Skeletal muscle satellite cell (primary cell): ENCODE measurements around the gene ADGRD2.

ENCODE experiments used
- H3K27me3 ChIP-seq: 2 replicates; pipeline ENCODE4 v1.7.0; 2013; ENCODE audit warnings: low read length; ENCODE audit not compliant: control insufficient read depth, insufficient read depth
- H3K36me3 ChIP-seq: 2 replicates; pipeline ENCODE4 v1.7.0; 2013; ENCODE audit warnings: mild to moderate bottlenecking, control low read depth, low read length; ENCODE audit not compliant: insufficient read depth
- H3K4me1 ChIP-seq: 2 replicates; pipeline ENCODE4 v1.7.0; 2013; ENCODE audit warnings: low read length; ENCODE audit not compliant: control insufficient read depth, insufficient read depth
- H3K4me2 ChIP-seq: 2 replicates; pipeline ENCODE4 v1.7.0; 2013; ENCODE audit warnings: mild to moderate bottlenecking, low read length
- H3K4me3 ChIP-seq: 2 replicates; pipeline ENCODE4 v1.7.0; 2013; ENCODE audit warnings: low read length
- H3K9ac ChIP-seq: 2 replicates; pipeline ENCODE4 v1.7.0; 2013; ENCODE audit warnings: mild to moderate bottlenecking, low read depth, low read length, moderate library complexity
- H3K9me3 ChIP-seq: replicated peaks from 2 replicates; pipeline ENCODE4 v1.7.0; 2013; ENCODE audit warnings: mild to moderate bottlenecking, control low read depth, low read length

ADGRD2 gene

GRCh38 chr9:124501771-124502320 is 51.6 kb downstream of the ADGRD2 start:
- Histone ChIP-seq H3K4me2 (no peak overlapping the region), H3K4me3 (no peak overlapping the region), H3K4me1 (no peaks in the 10 kb centered on the region)

DNA sequence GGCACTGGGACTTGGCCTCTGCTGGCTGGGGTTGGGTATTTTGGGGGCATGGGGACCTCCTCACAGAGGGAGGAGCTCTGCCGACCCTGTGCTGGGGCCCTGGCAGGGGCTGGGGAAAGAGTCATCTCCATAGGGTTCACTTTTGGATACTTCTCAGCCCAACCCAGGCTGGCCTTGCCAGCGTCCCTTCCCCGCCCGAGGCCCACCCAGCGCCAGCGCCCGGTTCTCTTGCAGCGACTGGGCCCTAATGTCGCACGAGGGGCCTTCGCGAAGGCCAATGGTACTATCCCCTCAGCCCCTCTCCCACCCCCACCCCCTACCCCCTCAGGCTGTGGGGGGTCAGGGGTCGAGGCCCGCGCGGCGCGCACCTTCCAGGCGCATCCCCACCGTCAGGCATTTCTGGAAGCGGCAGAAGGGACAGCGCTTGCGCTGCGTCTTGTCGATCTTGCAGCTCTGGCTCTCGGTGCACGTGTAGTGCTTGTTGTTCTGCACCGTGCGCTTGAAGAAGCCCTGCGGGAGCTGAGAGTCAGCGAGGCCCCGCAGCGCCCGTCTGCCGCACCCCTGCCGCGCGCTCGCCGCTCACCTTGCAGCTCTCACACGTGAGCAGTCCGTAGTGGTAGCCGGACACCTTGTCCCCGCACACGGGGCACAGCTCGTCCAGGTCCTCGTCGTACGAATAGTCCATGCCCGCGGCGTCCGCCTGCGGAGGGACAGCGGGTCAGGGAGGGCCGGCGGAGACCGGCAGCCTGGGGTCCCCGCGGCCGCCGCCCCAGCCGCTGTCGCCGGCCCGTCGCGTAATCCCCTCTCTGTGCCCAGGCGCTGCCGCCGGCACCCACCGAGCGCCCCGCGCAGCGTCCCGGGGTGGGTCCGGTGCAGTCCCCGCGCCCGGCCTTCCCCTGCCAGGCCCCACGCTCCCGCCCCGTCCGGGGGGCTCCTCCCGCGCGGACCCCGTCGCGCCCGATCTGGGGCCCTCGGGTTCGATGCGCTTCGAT is 52.8 kb downstream of the ADGRD2 start:
- Histone ChIP-seq H3K9ac (no peak overlapping the region), H3K27me3 (peaks cover 77% of the 10 kb centered on the region)

More at GRCh38 chr9:124501771-124502320, 51.6 kb downstream of the ADGRD2 start:
- no peak overlapping the region for H3K9ac ChIP-seq
- no peaks in the 10 kb centered on the region for H3K36me3 ChIP-seq
- peaks cover 82% of the 10 kb centered on the region for H3K27me3 ChIP-seq
- H3K9me3 ChIP-seq = no peaks in the 10 kb centered on the region

DNA sequence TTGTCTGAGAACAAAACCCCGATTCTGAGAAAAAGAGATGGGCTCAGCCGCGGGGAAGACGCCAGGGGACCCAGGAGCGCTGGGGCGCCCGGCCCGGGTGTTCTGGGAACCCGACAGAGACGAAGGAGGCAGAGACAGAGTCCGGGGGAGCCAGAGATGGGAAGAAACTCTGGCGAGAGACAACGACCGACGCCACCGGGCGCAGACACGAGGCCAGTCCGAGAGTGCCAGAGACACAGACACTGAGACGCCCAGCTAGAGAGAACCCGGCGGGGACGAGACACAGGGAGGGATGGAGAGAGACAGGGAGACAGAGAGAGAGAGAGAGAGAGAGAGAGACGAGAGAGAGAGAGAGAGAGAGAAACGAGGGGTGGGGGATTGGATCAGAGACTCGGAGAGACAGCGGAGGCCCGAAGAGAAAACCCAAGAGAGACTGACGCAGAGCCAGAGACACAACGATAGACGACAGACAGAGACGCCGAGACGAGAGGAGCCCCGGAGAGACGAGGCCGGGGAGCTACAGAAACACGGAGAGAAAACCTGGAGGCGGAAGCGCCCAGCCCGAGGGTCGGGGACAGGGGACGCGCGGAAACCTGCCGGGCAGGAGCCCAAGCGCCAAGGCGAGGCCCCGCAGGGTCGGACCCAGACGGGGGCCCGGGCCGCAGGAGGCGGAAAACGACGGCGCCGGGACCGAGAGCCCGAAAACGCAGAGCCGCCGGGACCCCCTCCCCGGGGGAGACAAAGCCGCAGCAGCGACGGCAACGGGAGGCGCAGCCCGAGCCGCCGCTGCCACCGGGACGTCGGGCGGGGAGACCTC is 53.7 kb downstream of the ADGRD2 start:
- Histone ChIP-seq H3K27me3 (peaks cover 70% of the 10 kb centered on the region), H3K36me3 (no peaks in the 10 kb centered on the region), H3K4me2 (no peak overlapping the region), H3K4me3 (no peak overlapping the region), H3K9ac (no peak overlapping the region), H3K9me3 (no peaks in the 10 kb centered on the region), H3K4me1 (no peaks in the 10 kb centered on the region)

More for the DNA sequence above, 52.8 kb downstream of the ADGRD2 start:
- Histone ChIP-seq H3K4me2 (no peak overlapping the region), H3K4me1 (no peaks in the 10 kb centered on the region), H3K36me3 (no peaks in the 10 kb centered on the region), H3K9me3 (no peaks in the 10 kb centered on the region), H3K4me3 (no peak overlapping the region)

- Histone ChIP-seq H3K9ac (no peak overlapping the region), H3K9me3 (no peaks in the 10 kb centered on the region), H3K4me2 (no peak overlapping the region), H3K27me3 (peaks cover 63% of the 10 kb centered on the region), H3K36me3 (no peaks in the 10 kb centered on the region), H3K4me1 (no peaks in the 10 kb centered on the region), H3K4me3 (no peak overlapping the region)
Observed at GRCh38 chr9:124504530-124505005, 54.3 kb downstream of the ADGRD2 start.

DNA sequence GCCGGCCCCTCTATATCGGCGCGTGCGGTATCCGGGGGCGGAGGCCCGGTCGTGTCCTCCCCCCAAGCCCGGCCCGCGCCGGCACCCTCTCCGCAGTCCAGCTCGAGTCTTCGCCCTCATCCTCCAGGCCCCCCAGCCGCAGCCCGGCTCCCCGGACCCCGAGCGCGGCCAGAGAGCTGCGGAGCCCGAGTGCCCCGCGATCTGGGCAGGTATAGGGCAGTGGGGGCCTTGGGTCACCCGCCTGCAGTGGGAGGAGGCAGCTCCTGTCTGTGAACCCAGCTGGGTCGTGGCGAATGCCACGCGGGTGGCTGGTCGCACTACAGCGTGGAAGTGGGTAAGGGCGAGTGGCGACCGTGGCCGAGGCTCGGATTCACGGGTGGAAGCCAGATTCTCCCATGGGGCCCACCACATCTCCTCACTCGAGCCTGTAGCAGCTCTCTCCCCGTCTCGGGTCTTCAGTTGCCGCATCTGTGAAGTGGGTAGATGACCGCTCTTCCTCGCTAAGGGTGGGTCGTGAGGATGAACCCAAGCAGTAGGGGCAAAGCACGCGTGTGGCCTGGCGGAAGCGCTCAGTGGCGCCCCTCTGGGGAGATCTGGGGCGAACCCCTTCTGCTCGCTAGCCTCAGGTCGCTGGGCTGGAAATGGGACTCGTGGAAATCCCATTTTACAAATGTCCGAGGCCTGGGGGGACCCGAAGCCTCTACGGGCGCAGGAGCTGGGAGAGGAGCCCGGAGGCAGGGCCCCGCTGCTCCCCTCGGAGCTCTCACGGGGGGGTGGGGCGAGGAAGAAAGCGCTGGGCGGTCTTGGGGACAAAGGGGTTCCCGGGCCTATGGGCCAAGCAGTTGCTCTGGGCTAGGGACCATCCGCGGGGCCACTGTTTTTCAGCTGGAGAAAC is 55.0 kb downstream of the ADGRD2 start:
- Histone ChIP-seq H3K4me1 (no peaks in the 10 kb centered on the region), H3K9me3 (no peaks in the 10 kb centered on the region), H3K9ac (no peak overlapping the region), H3K36me3 (no peaks in the 10 kb centered on the region), H3K27me3 (peaks cover 58% of the 10 kb centered on the region), H3K4me2 (no peak overlapping the region), H3K4me3 (no peak overlapping the region)

DNA sequence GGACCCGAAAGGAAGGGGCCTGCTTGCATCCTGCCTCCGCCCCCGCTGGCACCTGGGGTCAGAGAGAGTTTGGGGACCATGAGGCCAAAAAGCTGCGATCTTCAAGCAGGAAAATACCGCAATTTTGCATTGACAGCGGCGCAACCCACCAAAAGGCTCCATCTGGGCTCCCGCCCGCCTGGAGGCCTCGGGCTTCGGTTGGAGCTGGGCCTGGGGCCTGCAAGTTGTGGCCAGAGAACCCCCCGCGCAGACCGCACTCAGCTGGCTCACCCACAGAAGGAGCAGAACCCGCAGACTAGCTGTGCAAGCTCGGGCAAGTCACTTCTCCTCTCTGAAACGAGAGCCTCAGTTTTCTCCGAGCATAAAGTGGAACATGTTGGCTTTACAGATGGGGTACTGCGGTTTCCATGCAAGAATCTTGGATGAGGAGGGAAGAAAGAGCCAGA is 55.7 kb downstream of the ADGRD2 start:
- Histone ChIP-seq H3K36me3 (no peaks in the 10 kb centered on the region), H3K4me2 (no peak overlapping the region), H3K4me3 (no peak overlapping the region), H3K9ac (no peak overlapping the region), H3K9me3 (no peaks in the 10 kb centered on the region), H3K4me1 (no peaks in the 10 kb centered on the region), H3K27me3 (peaks cover 52% of the 10 kb centered on the region)

- Histone ChIP-seq H3K9ac (no peak overlapping the region), H3K4me2 (no peak overlapping the region)
Observed at GRCh38 chr9:124506433-124506832, 56.2 kb downstream of the ADGRD2 start.

DNA sequence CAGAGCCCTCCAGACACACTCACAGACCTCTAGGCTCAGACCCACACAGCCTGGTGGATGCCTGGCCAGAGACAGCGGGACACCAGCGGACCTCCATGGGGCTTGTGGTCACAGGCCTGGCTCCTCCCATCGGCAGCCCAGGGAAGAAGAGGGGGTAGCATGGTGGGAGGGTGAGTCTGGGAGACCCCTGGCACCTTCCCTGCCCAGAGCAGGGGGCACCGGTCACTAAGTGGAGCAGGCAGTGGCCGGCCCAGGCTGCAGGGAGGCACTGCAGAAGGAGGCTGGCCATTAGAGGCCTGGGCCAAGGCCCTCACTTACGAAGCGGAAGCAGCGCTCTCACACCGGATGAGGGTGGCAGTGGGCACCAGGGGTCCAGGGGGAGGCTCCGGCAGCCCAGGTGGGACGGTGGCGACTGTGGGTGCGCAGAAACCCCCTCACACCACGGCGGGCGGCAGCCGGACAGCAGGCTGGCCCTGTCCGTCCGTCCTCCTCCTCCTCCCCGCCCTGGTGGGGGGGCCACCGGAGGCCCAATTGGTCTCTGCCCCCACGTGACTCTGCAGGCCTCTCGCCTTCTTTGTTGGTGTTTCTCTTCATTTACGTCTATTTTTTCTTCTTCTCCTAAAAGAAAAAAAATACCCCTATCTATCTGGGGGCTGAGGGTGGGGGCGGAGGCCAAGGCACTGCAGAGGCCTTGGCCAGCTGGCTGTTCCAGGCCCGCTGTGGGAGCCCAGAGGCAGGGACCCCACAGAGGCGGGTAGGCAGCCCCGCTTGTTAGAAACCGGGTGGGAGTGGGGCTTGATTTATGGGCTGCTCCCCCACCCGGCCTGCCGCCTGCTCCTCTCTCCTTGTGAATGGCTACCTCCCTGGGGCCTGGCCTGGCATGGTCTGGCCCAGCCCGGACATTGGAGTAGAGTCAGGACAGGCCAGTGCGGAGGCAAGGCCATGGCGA is 57.0 kb downstream of the ADGRD2 start, which contains the start of gene NR5A1:
TSS of gene NR5A1 (minus strand) at position 469 of the 949 bp plus-strand sequence. CDS start 4,004 bp downstream, outside the sequence.
- H3K36me3 ChIP-seq = no peaks in the 10 kb centered on the region
- no peak within 1 kb of the TSS for H3K9ac ChIP-seq
- H3K4me3 ChIP-seq = no peak within 1 kb of the TSS
- H3K27me3 ChIP-seq = peaks cover 40% of the 10 kb centered on the region
- H3K4me2 ChIP-seq = no peak within 1 kb of the TSS
- H3K4me1 ChIP-seq = no peaks in the 10 kb centered on the region
- no peaks in the 10 kb centered on the region for H3K9me3 ChIP-seq

More at GRCh38 chr9:124506433-124506832, 56.2 kb downstream of the ADGRD2 start:
- Histone ChIP-seq H3K4me1 (no peaks in the 10 kb centered on the region), H3K4me3 (no peak overlapping the region), H3K36me3 (no peaks in the 10 kb centered on the region), H3K27me3 (peaks cover 46% of the 10 kb centered on the region), H3K9me3 (no peaks in the 10 kb centered on the region)

DNA sequence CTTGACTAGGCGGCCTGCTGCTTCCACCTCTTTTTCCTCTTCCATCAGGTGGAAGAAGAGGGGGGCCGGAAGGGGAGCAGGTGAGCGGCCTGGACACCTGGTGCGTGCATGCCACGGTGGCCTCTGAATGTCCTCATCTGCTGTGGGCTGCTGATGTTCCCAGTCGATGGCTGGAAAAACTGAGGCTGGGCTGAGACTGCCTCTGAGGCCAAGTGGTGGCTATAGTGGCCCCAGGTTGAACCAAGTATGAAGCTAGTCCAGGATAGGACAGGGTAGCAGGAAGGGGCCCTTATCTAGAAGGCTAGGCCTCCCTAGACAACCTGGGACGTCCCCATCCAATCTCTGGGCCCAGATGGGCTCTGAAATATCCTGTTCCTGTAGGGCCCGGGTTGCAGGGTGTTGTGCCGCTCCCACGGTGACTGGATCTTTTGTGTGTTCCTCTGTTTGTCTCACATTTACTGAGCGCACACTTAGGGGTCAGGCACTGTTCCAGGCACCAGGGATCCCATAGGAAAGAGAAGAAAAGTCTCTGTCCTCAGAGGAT is 57.7 kb downstream of the ADGRD2 start:
- no peaks in the 10 kb centered on the region for H3K4me1 ChIP-seq
- no peak overlapping the region for H3K4me3 ChIP-seq
- H3K9me3 ChIP-seq = no peaks in the 10 kb centered on the region
- peaks cover 41% of the 10 kb centered on the region for H3K27me3 ChIP-seq
- no peaks in the 10 kb centered on the region for H3K36me3 ChIP-seq
- H3K9ac ChIP-seq = no peak overlapping the region
- no peak overlapping the region for H3K4me2 ChIP-seq
